Upper lobe of left lung (tissue), 4 donors: Measurements from ENCODE around the gene TMEM51.

Experiments used
- POLR2A ChIP-seq, 4 donors: fragments of 450-650 bp; IDR thresholded peaks; one replicate each; pipeline ENCODE4 v1.5.1; 2016 to 2017; ENCODE audit warnings: antibody characterized with exemption in 4 of 4, mild to moderate bottlenecking in 2 of 4
- TF ChIP-seq, protein P1 (sequence below), 6 experiments: fragments of 450-650 bp in 4 of 6; fragments of 200-600 bp in 2 of 6; sonication (generic) in 2 of 6; IDR thresholded peaks; one replicate each; pipeline ENCODE4 v1.5.1; 2016 to 2019; ENCODE audit warnings: antibody characterized with exemption in 6 of 6

GRCh38 chr1:15158506-15159165, 5.1 kb downstream of the TMEM51 start:
- TF ChIP-seq POLR2A (IDR thresholded peaks at IDR 0.05), result no peak
- TF ChIP-seq, protein P1, sequence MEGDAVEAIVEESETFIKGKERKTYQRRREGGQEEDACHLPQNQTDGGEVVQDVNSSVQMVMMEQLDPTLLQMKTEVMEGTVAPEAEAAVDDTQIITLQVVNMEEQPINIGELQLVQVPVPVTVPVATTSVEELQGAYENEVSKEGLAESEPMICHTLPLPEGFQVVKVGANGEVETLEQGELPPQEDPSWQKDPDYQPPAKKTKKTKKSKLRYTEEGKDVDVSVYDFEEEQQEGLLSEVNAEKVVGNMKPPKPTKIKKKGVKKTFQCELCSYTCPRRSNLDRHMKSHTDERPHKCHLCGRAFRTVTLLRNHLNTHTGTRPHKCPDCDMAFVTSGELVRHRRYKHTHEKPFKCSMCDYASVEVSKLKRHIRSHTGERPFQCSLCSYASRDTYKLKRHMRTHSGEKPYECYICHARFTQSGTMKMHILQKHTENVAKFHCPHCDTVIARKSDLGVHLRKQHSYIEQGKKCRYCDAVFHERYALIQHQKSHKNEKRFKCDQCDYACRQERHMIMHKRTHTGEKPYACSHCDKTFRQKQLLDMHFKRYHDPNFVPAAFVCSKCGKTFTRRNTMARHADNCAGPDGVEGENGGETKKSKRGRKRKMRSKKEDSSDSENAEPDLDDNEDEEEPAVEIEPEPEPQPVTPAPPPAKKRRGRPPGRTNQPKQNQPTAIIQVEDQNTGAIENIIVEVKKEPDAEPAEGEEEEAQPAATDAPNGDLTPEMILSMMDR (IDR thresholded peaks at IDR 0.05), result no peak
